NCI-H69 (cell line): ENCODE results near the gene CD200.

Experiments used
- DNase-seq: peaks from one replicate; lab custom pipeline; 2025; lab: John Stamatoyannopoulos, UW

The CD200 gene, protein sequence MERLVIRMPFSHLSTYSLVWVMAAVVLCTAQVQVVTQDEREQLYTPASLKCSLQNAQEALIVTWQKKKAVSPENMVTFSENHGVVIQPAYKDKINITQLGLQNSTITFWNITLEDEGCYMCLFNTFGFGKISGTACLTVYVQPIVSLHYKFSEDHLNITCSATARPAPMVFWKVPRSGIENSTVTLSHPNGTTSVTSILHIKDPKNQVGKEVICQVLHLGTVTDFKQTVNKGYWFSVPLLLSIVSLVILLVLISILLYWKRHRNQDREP

DNA sequence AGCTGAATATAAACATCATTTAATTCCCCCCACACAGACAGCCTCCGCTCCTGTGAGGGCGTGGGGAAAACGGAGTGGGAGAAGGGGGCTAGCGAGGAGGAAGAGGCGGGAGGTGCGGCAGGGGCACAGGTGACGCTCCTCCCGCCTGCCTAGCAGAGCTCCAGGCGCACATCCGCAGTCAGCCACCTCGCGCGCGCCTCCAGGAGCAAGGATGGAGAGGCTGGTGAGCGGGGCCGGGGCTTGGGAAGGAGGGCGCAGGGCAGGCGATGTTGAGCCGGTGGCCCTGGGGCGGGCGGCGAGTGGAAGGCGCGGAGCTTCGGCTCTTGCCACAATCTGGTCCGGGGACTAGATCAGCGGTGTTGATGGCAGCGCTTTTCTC is at the start of gene CD200:
Gene CD200, plus strand, starts transcription at position 155 of the 379 bp plus-strand sequence. Its CDS starts 57 bp downstream, at position 212.
- DNase-seq, result peak; percentile 55

- DNase-seq, result no peak
These were observed 43.9 kb upstream of the CD200 start for GRCh38 chr3:112289011-112289410.

DNA sequence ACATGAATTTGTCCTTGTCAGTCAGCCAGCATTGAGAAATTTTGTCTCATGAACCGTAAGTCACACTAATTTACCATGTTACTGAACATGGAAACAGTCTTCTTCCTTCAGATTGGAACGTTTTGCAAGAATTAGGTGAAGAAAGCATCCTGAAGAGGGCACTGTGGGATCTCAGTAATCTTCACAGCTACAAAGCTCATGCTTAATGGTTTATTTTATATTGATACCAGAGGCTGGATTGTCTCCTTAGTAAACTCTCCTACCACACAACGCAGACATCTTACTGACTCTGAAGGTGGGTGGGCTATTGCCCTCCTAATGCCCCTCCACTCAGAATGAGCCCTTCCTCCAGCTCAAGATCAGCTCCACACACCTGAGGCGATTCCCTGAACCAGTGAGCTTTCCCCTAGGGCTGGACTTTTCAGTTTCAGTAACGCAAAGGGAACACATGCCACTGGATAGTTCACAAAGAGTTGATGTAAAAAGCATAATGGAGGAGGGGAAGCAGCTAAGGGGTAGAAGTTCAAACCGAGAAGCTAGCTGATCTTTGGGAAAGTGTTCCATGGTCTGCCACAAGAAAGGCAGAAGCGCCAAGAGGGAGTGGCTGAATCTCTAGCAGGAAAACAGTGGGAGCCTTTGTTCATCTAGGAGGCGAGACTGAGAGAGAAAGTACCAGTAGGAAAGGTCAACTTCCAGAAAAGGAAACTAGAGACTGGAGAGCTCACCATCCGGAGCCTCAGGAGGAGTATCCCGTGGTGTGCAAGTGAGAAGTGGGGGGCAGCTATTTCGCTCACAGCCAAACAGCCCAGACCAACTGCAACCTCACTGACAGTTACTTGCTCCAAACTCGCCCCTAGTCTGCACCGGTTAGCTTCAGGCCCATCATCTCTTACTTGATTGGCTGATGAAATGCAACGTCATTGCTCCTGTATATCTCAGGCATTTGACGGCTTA is 39.3 kb upstream of the CD200 start, which contains the start of gene SLC9C1:
Gene SLC9C1, minus strand, starts transcription at position 849 of the 954 bp plus-strand sequence. CDS start 7,425 bp downstream, outside the sequence.
- DNase-seq, result peak; percentile 50

DNA sequence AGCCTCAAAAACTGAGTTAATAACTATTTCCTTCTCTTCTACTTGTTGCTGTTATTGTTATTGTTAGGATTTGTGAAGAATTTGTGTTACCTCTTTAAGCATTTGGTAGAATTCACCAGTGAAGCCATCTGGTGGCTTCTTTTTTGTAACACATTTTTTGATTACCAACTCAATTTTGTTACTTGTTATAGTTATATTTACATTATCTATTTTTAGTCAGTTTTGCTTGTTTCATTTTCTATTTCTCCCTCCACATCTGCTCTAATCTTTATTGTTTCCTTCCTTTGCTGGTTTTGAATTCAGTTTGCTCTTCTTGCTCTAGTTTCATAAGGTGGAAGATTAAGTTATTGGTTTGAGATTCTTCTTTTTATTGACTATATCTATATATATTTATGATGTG is 35.2 kb upstream of the CD200 start:
- no peak for DNase-seq

GRCh38 chr3:112298781-112299180 is 34.2 kb upstream of the CD200 start:
- no peak for DNase-seq

GRCh38 chr3:112302150-112302830 is 30.7 kb upstream of the CD200 start:
- DNase-seq, result no peak

GRCh38 chr3:112302881-112303763 is 29.8 kb upstream of the CD200 start:
- DNase-seq, result no peak

DNA sequence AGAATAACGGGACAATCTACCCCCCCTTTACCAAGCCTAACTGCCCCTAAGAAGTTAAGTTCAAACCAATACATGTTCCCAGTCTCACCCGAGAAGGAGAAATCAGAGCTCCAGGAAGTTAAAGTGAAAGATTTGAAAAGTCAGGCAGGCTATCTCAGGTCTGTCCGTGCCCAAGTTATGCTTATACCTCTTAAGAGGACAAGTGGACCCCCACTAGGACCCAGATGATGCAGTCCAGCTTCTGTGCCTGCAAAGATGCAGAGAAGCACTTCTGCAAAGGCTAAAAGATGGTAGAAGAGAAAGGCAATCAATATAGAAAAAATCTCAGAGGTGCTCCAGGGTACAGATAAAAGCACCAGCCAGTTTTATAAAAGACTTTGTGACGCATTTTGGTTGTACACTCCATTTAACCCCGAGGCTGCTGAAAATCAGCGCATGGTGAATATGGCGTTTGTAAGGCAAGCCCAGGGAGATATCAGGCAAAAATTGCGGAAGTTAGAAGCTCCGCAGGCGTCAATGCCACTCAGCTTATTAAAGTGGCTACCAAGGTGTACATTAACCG is 29.1 kb upstream of the CD200 start:
- peak; percentile 3 for DNase-seq

- no peak for DNase-seq
These were observed 28.3 kb upstream of the CD200 start for GRCh38 chr3:112304611-112305010.

- DNase-seq, result no peak
These were observed 26.1 kb upstream of the CD200 start for GRCh38 chr3:112306825-112307224.

- DNase-seq, result no peak
These were observed 25.4 kb upstream of the CD200 start for GRCh38 chr3:112307557-112307956.

DNA sequence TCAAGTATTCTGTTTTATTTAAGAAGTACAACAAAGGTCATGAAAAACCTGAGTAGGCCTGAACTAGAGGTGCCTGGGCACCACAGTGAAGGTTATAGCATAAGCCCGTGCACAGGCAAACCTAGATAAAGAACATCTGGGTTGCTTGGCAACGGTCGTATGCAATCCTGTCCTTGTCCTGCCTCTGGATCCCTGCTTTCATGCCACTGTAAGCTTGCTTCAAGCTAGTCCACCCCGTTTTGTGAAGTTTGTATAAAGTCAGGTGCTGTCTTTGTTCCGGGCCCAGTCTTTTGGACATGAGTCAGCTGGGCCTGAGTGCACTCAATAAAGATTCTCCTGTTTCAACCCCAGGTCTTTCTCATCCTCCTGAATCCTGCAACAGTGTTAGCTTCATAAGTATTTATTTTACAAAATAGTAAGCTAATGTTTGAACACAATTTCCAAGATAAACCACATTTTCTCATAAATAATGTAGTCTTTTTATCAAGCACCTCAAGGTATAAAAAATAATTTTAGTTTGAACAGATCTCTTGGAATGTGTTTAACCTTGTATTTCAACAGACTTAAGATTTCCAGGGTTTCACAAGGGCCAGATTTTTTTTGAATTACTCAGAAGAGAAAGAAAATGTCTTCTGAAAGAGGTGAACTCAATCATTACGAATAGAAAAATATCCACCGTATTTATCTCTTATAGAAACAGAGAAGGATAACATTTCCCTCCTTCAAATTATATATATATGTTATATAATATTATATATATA is 24.6 kb upstream of the CD200 start:
- DNase-seq, result peak; percentile 4

- peak; percentile 42 for DNase-seq
These were observed 18.3 kb upstream of the CD200 start for GRCh38 chr3:112314649-112315048.

- DNase-seq, result no peak
These were observed 17.2 kb upstream of the CD200 start for GRCh38 chr3:112315791-112316190.

- no peak for DNase-seq
These were observed 13.3 kb upstream of the CD200 start for GRCh38 chr3:112319516-112320276.

DNA sequence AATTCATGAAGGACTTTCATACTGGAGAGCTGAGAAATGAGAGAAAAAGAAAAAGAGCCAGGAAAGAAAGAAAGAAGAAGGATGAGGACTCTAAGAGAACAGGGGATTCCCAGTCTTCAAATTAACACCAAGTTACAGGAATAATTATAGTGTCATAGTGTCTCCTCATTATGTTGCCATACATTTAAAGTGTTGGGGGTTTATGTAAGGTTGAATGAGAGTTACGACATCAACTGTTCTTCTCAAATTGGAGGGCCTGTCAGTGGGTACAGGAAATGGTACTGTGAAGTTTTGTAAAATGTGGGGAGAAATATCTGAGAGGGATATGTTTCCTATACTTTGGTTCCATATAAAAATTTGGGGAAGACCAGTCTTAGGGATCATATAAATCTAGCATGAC is 12.3 kb upstream of the CD200 start:
- no peak for DNase-seq

- peak; percentile 2 for DNase-seq
These were observed 10.9 kb upstream of the CD200 start for GRCh38 chr3:112321867-112322652.

DNA sequence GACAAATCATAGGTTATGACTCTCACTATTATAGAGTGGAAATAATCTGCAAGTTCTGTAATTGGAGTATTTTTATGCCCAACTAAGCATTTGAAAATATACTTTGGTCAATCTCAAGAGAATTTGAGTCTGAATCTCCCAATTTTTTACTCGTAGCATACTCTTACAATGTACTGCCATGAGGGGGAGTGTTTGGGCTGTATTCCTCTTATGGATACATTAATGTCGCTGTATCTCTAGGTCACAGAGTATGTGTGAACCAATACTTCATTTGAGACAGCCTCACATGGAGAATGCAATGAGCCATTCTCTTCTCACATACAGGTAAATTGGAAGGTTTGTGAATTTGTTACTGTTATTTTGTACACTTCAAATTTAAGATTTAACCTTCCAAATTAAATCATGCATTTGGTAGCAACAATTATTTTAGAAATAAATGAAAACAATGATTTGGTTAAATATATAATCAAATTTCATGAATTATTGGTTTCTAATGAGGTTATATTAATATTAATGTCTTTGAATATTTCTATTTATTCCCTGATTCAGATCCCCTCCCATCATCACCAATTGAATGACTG is 5.5 kb upstream of the CD200 start:
- peak; percentile 51 for DNase-seq
